GM12865 (cell line): ENCODE measurements around the gene PEX11A.
"Not testable (repeated sequence)": the region's sequence is repeated elsewhere in the genome, so short reads cannot be mapped to it uniquely, and the experiment has no call there.

Experiments
- DNase-seq: peaks from one replicate; pipeline ENCODE4 v3.0.0; 2010; ENCODE audit warnings: low read depth
- H3K4me3 ChIP-seq: 2 replicates; pipeline ENCODE4 v1.5.1; 2011; ENCODE audit warnings: mild to moderate bottlenecking, low read depth, low read length, control low read depth
- CTCF ChIP-seq: IDR thresholded peaks from 2 replicates; pipeline ENCODE4 v1.5.1; 2011; ENCODE audit warnings: low read length, control low read depth, low read depth, inconsistent platforms; ENCODE audit not compliant: insufficient read depth; ENCODE audit errors: missing control alignments

Gene PEX11A

GRCh38 chr15:89693696-89694095 is 3.1 kb upstream of the PEX11A start:
- no peak for TF ChIP-seq CTCF
- H3K4me3 ChIP-seq = no peak overlapping the region
- DNase-seq = no peak

GRCh38 chr15:89693091-89693490 is 2.5 kb upstream of the PEX11A start:
- H3K4me3 ChIP-seq = no peak overlapping the region
- DNase-seq = peak; percentile 7
- TF ChIP-seq CTCF = no peak

GRCh38 chr15:89689930-89690275 is 651 bp downstream of the PEX11A start:
- DNase-seq = not testable (repeated sequence)
- peak overlapping the region; percentile 66 for H3K4me3 ChIP-seq

GRCh38 chr15:89686522-89686921 is 4.0 kb downstream of the PEX11A start:
- no peak for TF ChIP-seq CTCF
- H3K4me3 ChIP-seq = no peak overlapping the region
- no peak for DNase-seq

- DNase-seq = no peak
- TF ChIP-seq CTCF = no peak
- H3K4me3 ChIP-seq = no peak overlapping the region
Observed at GRCh38 chr15:89685995-89686394, 4.6 kb downstream of the PEX11A start.

GRCh38 chr15:89681146-89681545 is 9.4 kb downstream of the PEX11A start:
- no peak overlapping the region for H3K4me3 ChIP-seq
- DNase-seq = no peak
- TF ChIP-seq CTCF = no peak

- DNase-seq = no peak
- no peak for TF ChIP-seq CTCF
- H3K4me3 ChIP-seq = no peak overlapping the region
Observed at GRCh38 chr15:89680282-89680873, 10.2 kb downstream of the PEX11A start.
